Fibroblast of lung (primary cell): ENCODE measurements around the gene HIVEP3. TPM values are rescaled to one million over a fixed set of nuclear protein-coding genes. Genes with fewer than 3 reads are reported as not detected.

Source experiments
- DNase-seq, 2 donors: peaks; one replicate each; pipeline versions ENCODE4 v3.0.0 to v3.0.0-alpha.2; 2010; ENCODE audit warnings: low read depth in 2 of 2
- H2AFZ ChIP-seq: 2 replicates; pipeline ENCODE4 v1.5.1; 2012; ENCODE audit warnings: low read length, control low read depth, inconsistent platforms
- H3K27ac ChIP-seq: 2 replicates; pipeline ENCODE4 v1.5.1; 2011; ENCODE audit warnings: low read length, control low read depth; ENCODE audit not compliant: insufficient read depth
- H3K27me3 ChIP-seq: 2 replicates; pipeline ENCODE4 v1.5.1; 2011; ENCODE audit warnings: mild to moderate bottlenecking, low read length; ENCODE audit not compliant: control insufficient read depth, insufficient read depth
- H3K36me3 ChIP-seq: 2 replicates; pipeline ENCODE4 v1.5.1; 2011; ENCODE audit warnings: low read length; ENCODE audit not compliant: control insufficient read depth, insufficient read depth
- H3K4me1 ChIP-seq: 2 replicates; pipeline ENCODE4 v1.5.1; 2011; ENCODE audit warnings: low read length; ENCODE audit not compliant: control insufficient read depth, insufficient read depth; ENCODE audit errors: extremely low read depth
- H3K4me2 ChIP-seq: 2 replicates; pipeline ENCODE4 v1.5.1; 2011; ENCODE audit warnings: low read length, control low read depth; ENCODE audit not compliant: insufficient read depth; ENCODE audit errors: extremely low read depth
- H3K4me3 ChIP-seq, 4 experiments: fragments of 200-600 bp in 1 of 4; sonication (generic) in 1 of 4; replicated peaks in 1 of 4; 2 replicates each; pipeline ENCODE4 v1.5.1; 2011 to 2016; ENCODE audit warnings: low read length in 4 of 4, low read depth in 3 of 4, mild to moderate bottlenecking in 3 of 4, control low read depth in 2 of 4, inconsistent platforms in 1 of 4, mixed read lengths in 1 of 4; ENCODE audit not compliant: insufficient read depth in 1 of 4; ENCODE audit errors: control extremely low read depth in 1 of 4
- H3K79me2 ChIP-seq: 2 replicates; pipeline ENCODE4 v1.5.1; 2012; ENCODE audit warnings: mild to moderate bottlenecking, low read length, inconsistent platforms; ENCODE audit not compliant: control insufficient read depth, insufficient read depth
- H3K9ac ChIP-seq: 2 replicates; pipeline ENCODE4 v1.5.1; 2011; ENCODE audit warnings: mild to moderate bottlenecking, low read length, control low read depth; ENCODE audit not compliant: insufficient read depth
- H3K9me3 ChIP-seq: 2 replicates; pipeline ENCODE4 v1.5.1; 2012; ENCODE audit warnings: low read depth, low read length; ENCODE audit not compliant: control insufficient read depth, insufficient read depth
- H4K20me1 ChIP-seq: 2 replicates; pipeline ENCODE4 v1.5.1; 2011; ENCODE audit warnings: low read length; ENCODE audit not compliant: control insufficient read depth, insufficient read depth; ENCODE audit errors: extremely low read depth
- CTCF ChIP-seq, 2 donors: IDR thresholded peaks in 1 of 2; conservative IDR thresholded peaks in 1 of 2; 1 replicate in 1 of 2; 2 replicates in 1 of 2; pipeline ENCODE4 v1.5.1; 2011 to 2012; ENCODE audit warnings: low read length in 2 of 2, control low read depth in 1 of 2, inconsistent platforms in 1 of 2, low read depth in 1 of 2, mild to moderate bottlenecking in 1 of 2
- EZH2 ChIP-seq: IDR thresholded peaks from 2 replicates; pipeline ENCODE4 v1.5.1; 2012; ENCODE audit warnings: low read length, control low read depth, mild to moderate bottlenecking; ENCODE audit errors: missing control alignments
- polyA plus RNA-seq, 2 donors: library from polyadenylated mRNA; depleted of rRNA in 1 of 2; stranded (reverse) in 1 of 2; unstranded in 1 of 2; fragments of >200 nt; gene quantifications; 2 replicates each; pipeline ENCODE4 v1.2.1, GENCODE V29; 2011 to 2012; ENCODE audit warnings: missing spikeins in 1 of 2
- total RNA-seq: library from RNA; depleted of rRNA; stranded (reverse); fragments of >200 nt; gene quantifications from 2 replicates; pipeline ENCODE4 v1.2.1, GENCODE V29; 2014

Gene HIVEP3
- total and polyA plus RNA-seq, 2 donors (not counting 1 experiment from before 2014, with no cell fraction given): 0.83 to 3.2 TPM

GRCh38 chr1:41495210-41495948 lies 423.3 kb downstream of the HIVEP3 start:
- H3K4me2 ChIP-seq: no peak overlapping the region
- H3K9me3 ChIP-seq: no peaks in the 10 kb centered on the region
- H3K27ac ChIP-seq: peak overlapping the region; percentile 74
- TF ChIP-seq CTCF (conservative IDR thresholded peaks at IDR 0.05 in 1 of 2, IDR thresholded peaks at IDR 0.05 in 1 of 2; ENCODE audit: low read depth in 1 of 2, low read length in 2 of 2) (peak in 1 of 2 donors; percentile 30), EZH2 (no peak)
- H3K79me2 ChIP-seq: no peaks in the 10 kb centered on the region
- peaks cover 13% of the 10 kb centered on the region for H3K4me1 ChIP-seq
- peak overlapping the region; percentile 31 for H2AFZ ChIP-seq
- H3K27me3 ChIP-seq: no peaks in the 10 kb centered on the region
- H3K36me3 ChIP-seq: no peaks in the 10 kb centered on the region
- peak; percentile 48 to 56 for DNase-seq
- H3K9ac ChIP-seq: no peak overlapping the region
- H4K20me1 ChIP-seq: no peaks in the 10 kb centered on the region
- no peak overlapping the region for H3K4me3 ChIP-seq

GRCh38 chr1:41494351-41495209 lies 424.1 kb downstream of the HIVEP3 start:
- Histone ChIP-seq H3K79me2 (no peaks in the 10 kb centered on the region), H3K36me3 (no peaks in the 10 kb centered on the region), H4K20me1 (no peaks in the 10 kb centered on the region), H3K4me2 (no peak overlapping the region), H3K9me3 (no peaks in the 10 kb centered on the region), H3K27me3 (no peaks in the 10 kb centered on the region), H3K4me1 (peaks cover 13% of the 10 kb centered on the region), H2AFZ (no peak overlapping the region), H3K4me3 (no peak overlapping the region), H3K9ac (no peak overlapping the region), H3K27ac (no peak overlapping the region)
- no peak for DNase-seq
- TF ChIP-seq CTCF (conservative IDR thresholded peaks at IDR 0.05 in 1 of 2, IDR thresholded peaks at IDR 0.05 in 1 of 2; ENCODE audit: low read depth in 1 of 2, low read length in 2 of 2): no peak
- no peak for TF ChIP-seq EZH2

- no peak overlapping the region for H3K4me2 ChIP-seq
- no peak overlapping the region for H2AFZ ChIP-seq
- H3K9me3 ChIP-seq: no peaks in the 10 kb centered on the region
- no peaks in the 10 kb centered on the region for H4K20me1 ChIP-seq
- TF ChIP-seq CTCF (conservative IDR thresholded peaks at IDR 0.05 in 1 of 2, IDR thresholded peaks at IDR 0.05 in 1 of 2; ENCODE audit: low read depth in 1 of 2, low read length in 2 of 2) (no peak), EZH2 (no peak)
- H3K27me3 ChIP-seq: no peaks in the 10 kb centered on the region
- H3K27ac ChIP-seq: no peak overlapping the region
- no peaks in the 10 kb centered on the region for H3K36me3 ChIP-seq
- no peaks in the 10 kb centered on the region for H3K79me2 ChIP-seq
- no peak for DNase-seq
- H3K4me3 ChIP-seq: no peak overlapping the region
- H3K4me1 ChIP-seq: peaks cover 13% of the 10 kb centered on the region
- no peak overlapping the region for H3K9ac ChIP-seq
Observed at GRCh38 chr1:41493626-41494350, 424.9 kb downstream of the HIVEP3 start.
